Stomach (tissue), 4 donors: ENCODE data around the gene TNFRSF11A.

Experiments used
- POLR2A ChIP-seq, 4 donors: fragments of 450-650 bp; IDR thresholded peaks; one replicate each; pipeline ENCODE4 v1.6.1; 2016; ENCODE audit warnings: antibody characterized with exemption in 4 of 4, control low read depth in 2 of 4, mild to moderate bottlenecking in 1 of 4, moderate library complexity in 1 of 4
- TF ChIP-seq, protein P1 (sequence below), 7 experiments: fragments of 450-650 bp in 4 of 7; fragments of 200-600 bp in 3 of 7; sonication (generic) in 3 of 7; IDR thresholded peaks; one replicate each; pipeline ENCODE4 v1.5.1; 2016 to 2019; ENCODE audit warnings: antibody characterized with exemption in 7 of 7, control low read depth in 2 of 7, mild to moderate bottlenecking in 1 of 7

- TF ChIP-seq, protein P1, sequence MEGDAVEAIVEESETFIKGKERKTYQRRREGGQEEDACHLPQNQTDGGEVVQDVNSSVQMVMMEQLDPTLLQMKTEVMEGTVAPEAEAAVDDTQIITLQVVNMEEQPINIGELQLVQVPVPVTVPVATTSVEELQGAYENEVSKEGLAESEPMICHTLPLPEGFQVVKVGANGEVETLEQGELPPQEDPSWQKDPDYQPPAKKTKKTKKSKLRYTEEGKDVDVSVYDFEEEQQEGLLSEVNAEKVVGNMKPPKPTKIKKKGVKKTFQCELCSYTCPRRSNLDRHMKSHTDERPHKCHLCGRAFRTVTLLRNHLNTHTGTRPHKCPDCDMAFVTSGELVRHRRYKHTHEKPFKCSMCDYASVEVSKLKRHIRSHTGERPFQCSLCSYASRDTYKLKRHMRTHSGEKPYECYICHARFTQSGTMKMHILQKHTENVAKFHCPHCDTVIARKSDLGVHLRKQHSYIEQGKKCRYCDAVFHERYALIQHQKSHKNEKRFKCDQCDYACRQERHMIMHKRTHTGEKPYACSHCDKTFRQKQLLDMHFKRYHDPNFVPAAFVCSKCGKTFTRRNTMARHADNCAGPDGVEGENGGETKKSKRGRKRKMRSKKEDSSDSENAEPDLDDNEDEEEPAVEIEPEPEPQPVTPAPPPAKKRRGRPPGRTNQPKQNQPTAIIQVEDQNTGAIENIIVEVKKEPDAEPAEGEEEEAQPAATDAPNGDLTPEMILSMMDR (IDR thresholded peaks at IDR 0.05) = no peak
- TF ChIP-seq POLR2A (IDR thresholded peaks at IDR 0.05) = no peak
Observed at GRCh38 chr18:62327977-62328376, 2.9 kb downstream of the TNFRSF11A start.
